ENCODE results near the gene DAW1. TPM values are rescaled to one million over a fixed set of nuclear protein-coding genes. Genes with fewer than 3 reads are reported as not detected.

Gene DAW1
- total and polyA plus RNA-seq, 2 of the 13 experiments (the other 11 are each of a cell fraction or from before 2014, with no cell fraction given), result not detected

DNA sequence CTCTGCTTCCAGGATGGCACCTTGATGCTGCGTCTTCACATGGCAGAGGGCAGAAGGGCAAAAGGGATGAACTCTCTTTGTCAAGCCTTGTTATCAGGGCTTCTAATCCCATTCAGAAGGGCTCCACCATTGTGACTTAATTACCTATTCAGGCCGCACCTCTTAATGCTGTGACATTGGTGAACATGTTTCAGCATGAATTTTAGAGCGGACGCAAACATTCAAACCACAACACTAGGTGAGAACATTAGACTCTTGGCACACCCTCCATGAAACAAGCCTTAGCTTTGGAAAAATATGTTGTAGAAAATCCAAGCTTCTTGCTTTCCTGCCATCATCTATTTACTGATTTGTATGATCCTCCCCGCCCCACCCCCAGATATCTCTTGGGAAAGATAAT lies 17.9 kb downstream of the DAW1 start:
- Histone ChIP-seq H3K36me3 (replicated peaks in 1 of 2; ENCODE audit: control insufficient read depth in 1 of 2, insufficient read depth in 2 of 2, low read length in 2 of 2) (no peaks in the 10 kb centered on the region), H3K79me2 (ENCODE audit: insufficient read depth, low read length) (no peaks in the 10 kb centered on the region), H3K27ac (ENCODE audit: extremely low read length, insufficient read depth, low read length) (no peak overlapping the region), H3K9me3 (ENCODE audit: low read length) (no peaks in the 10 kb centered on the region), H3K4me3 (replicated peaks in 1 of 3; ENCODE audit: insufficient read depth in 1 of 3, low read depth in 2 of 3, low read length in 3 of 3) (no peak overlapping the region), H3K4me2 (ENCODE audit: low read depth, low read length) (no peak overlapping the region), H3K9ac (ENCODE audit: insufficient read depth, low read depth, low read length) (no peak overlapping the region), H3K4me1 (ENCODE audit: insufficient read depth, low read length) (peaks cover 11% of the 10 kb centered on the region; the same call in 1 of the 2 replicates), H4K20me1 (ENCODE audit: insufficient read depth, low read length) (no peaks in the 10 kb centered on the region), H2AFZ (ENCODE audit: low read length) (no peak overlapping the region), H3K27me3 (ENCODE audit: control insufficient read depth in 1 of 2, insufficient read depth in 2 of 2, low read length in 2 of 2) (no peaks in the 10 kb centered on the region)
- POLR2A ChIA-PET, result no interaction called here
- FAIRE-seq (no peak), ATAC-seq (no peak), DNase-seq (ENCODE audit: low spot score) (no peak)
- intact Hi-C loops (cut with micrococcal nuclease; ENCODE audit: unreplicated experiment) (no loop called here), in situ Hi-C loops (cut with HindIII; ENCODE audit: extremely low pct_ligation_motif_present, low pct_unique_long_range_greater_than_20kb) (loop anchor here (10.0 kb wide), 1 partner anchor 235 kb away; no protein-coding TSS in a partner anchor)
- 71% methylated on average over 5 of the region's 5 CpGs for WGBS (ENCODE audit: low lambda C conversion rate)
- CTCF ChIA-PET (ENCODE audit: low intra/inter-chr PET ratio, low total read pairs), result no interaction called here
- BruUV-seq (replicated peaks), result no TSS peak
- TF ChIP-seq ETV5 (CRISPR knock-in tag; IDR thresholded peaks at IDR 0.05; ENCODE audit: borderline replicate concordance), result no peak
- TF ChIP-seq ZUFSP (CRISPR knock-in tag; IDR thresholded peaks at IDR 0.05; ENCODE audit: borderline replicate concordance), result no peak
- TF ChIP-seq STAT5B (CRISPR knock-in tag; IDR thresholded peaks at IDR 0.05), result no peak
- no peak for TF ChIP-seq EP300 (IDR thresholded peaks at IDR 0.05; ENCODE audit: low read depth in 2 of 2, low read length in 2 of 2)
- TF ChIP-seq EP300 (CRISPR knock-in tag; IDR thresholded peaks at IDR 0.05; ENCODE audit: borderline replicate concordance), result no peak
- TF ChIP-seq SIN3A (IDR thresholded peaks at IDR 0.05; ENCODE audit: borderline replicate concordance, low read depth, low read length), result no peak
- TF ChIP-seq ATF1 (CRISPR knock-in tag; IDR thresholded peaks at IDR 0.05), result no peak
- no peak for TF ChIP-seq ZNF547 (CRISPR knock-in tag; IDR thresholded peaks at IDR 0.05)
- no peak for TF ChIP-seq SALL2 (CRISPR knock-in tag; IDR thresholded peaks at IDR 0.05)
- no peak for TF ChIP-seq ELF3 (CRISPR knock-in tag; IDR thresholded peaks at IDR 0.05)
- TF ChIP-seq PRMT3 (CRISPR knock-in tag; IDR thresholded peaks at IDR 0.05; ENCODE audit: borderline replicate concordance, low read depth), result no peak
- no peak for TF ChIP-seq SKIL (CRISPR knock-in tag; IDR thresholded peaks at IDR 0.05; ENCODE audit: borderline replicate concordance)
- no peak for TF ChIP-seq ARNT2 (CRISPR knock-in tag; IDR thresholded peaks at IDR 0.05; ENCODE audit: low read depth)
- TF ChIP-seq TMF1 (CRISPR knock-in tag; IDR thresholded peaks at IDR 0.05; ENCODE audit: low read depth), result no peak
- TF ChIP-seq HOXD1 (CRISPR knock-in tag; IDR thresholded peaks at IDR 0.05), result no peak
- TF ChIP-seq SRF (IDR thresholded peaks at IDR 0.05; ENCODE audit: low read depth, low read length), result no peak
- no peak for TF ChIP-seq PITX1 (CRISPR knock-in tag; IDR thresholded peaks at IDR 0.05)
- TF ChIP-seq ZNF720 (CRISPR knock-in tag; IDR thresholded peaks at IDR 0.05), result no peak
- TF ChIP-seq ZNF234 (CRISPR knock-in tag; conservative IDR thresholded peaks at IDR 0.05), result no peak
- TF ChIP-seq EHMT2 (IDR thresholded peaks at IDR 0.05; ENCODE audit: borderline replicate concordance, low read depth, low read length), result no peak

Data from HepG2 (cell line).